HG02610 (cell line): Measurements from ENCODE around the gene UBD.

Source experiments
- ATAC-seq: cut with Tn5 transposase; IDR thresholded peaks from one replicate; pipeline ENCODE4 v1.9.1; 2021; ENCODE audit warnings: mild to moderate bottlenecking, moderate library complexity; ENCODE audit not compliant: unreplicated experiment

The UBD gene

GRCh38 chr6:29561606-29562181 is 2.2 kb upstream of the UBD start:
- ATAC-seq, result no peak

GRCh38 chr6:29561091-29561490 is 1.6 kb upstream of the UBD start:
- no peak for ATAC-seq

DNA sequence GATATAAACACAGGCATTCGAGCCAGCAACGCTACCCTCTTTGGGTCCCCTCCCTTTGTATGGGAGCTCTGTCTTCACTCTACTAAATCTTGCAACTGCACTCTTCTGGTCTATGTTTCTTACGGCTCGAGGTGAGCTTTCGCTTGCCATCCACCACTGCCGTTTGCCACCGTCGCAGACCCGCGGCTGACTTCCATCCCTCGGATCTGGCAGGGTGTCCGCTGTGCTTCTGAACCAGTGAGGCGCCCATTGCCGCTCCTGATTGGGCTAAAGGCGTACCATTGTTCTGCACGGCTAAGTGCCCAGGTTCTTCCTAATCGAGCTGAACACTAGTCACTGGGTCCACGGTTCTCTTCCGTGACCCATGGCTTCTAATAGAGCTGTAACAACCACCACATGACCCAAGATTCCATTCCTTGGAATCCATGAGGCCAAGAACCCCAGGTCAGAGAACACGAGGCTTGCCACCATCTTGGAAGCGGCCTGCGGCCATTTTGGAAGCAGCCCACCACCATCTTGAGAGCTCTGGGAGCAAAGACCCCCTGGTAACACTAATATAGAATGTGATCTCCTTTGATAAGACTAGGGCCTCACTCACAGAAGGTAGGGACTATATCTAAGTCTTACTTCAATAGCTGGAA is 973 bp downstream of the UBD start:
- ATAC-seq, result no peak

GRCh38 chr6:29557320-29557719 is 2.2 kb downstream of the UBD start:
- no peak for ATAC-seq

- ATAC-seq, result no peak
Observed at GRCh38 chr6:29554764-29555163, 4.8 kb downstream of the UBD start.

GRCh38 chr6:29553268-29554057 is 6.1 kb downstream of the UBD start:
- peak; percentile 28 for ATAC-seq

- ATAC-seq, result peak; percentile 84
Observed at GRCh38 chr6:29552512-29553051, 7.0 kb downstream of the UBD start.

DNA sequence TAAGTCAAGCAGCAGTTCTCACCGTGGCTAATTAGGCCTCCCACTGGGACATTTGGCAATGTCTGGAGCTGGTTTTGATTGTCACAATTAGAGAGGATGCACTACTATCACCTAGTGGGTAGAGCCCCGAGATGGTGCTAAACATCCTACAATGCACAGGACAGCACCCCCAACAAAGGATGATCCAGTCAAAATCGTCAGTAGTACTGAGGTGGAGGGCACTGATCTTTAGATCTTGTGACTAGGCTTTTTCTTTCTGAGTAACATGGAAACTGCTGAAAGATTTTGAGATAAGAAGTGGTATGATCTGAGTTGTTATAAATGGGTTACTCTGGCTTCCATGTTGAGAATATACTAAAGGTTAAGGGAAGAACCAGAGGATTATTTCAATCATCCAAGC is 12.0 kb downstream of the UBD start:
- no peak for ATAC-seq

DNA sequence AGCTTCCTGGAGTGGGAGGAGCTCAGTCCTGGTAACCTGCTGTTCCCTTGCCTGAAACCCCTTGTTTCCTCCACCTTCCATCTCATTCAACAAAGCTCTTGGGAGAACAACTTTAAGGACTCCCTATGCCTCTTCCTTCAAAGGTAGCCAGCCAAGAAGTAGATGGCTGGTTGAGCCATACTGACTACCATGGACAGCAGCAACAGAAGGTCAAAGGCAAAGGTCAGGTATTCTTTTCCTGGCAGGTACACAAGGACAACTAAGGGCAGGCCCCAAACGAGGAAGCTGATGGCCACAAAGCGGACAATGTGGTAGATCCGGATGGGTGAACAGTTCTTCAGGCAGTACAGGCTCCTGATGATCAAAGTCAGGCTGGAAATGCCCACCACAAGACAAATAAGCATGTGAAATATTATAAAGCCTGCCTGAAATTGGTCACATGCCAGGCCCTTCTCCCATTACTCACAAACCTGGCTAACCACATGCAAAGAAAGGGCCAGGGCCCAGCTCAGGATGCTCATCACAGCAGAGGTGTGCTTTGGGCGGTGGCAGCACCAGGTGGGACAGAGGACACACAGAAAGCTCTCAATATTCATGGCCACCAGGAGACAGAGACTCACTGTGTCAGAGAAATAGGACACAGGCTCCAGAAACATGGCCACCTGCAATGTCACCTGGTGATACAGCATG is 21.7 kb downstream of the UBD start:
- ATAC-seq, result no peak

DNA sequence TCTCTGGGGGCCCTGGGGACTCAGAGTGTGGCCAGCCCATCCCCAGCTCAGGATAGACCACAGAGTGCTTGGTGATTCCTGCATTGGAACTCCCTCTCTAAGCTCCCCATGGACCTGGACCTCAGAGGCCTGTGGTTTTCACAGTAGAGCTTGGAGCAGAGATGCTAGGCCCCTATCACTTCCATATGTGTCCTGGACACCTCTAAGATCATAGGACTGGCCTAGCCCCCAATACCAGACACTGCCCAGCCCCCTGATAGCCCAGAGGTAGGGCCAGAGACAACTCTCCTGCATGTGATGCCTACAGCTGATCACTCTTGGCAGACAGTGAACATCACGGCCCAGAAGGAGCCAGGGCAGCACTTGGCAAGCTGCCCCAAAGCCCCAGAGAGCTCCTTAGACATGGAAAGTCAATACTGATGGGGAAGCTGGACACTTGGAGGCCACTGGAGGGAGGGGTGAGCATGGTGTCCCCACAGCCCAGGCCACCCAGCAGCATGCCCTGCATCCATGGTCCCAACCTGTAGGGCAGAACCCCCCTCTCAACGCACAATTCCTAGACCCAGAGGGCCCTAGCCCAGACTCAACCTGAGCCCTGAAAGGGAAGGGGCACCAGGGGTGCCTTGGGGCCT is 27.1 kb downstream of the UBD start:
- ATAC-seq, result no peak

DNA sequence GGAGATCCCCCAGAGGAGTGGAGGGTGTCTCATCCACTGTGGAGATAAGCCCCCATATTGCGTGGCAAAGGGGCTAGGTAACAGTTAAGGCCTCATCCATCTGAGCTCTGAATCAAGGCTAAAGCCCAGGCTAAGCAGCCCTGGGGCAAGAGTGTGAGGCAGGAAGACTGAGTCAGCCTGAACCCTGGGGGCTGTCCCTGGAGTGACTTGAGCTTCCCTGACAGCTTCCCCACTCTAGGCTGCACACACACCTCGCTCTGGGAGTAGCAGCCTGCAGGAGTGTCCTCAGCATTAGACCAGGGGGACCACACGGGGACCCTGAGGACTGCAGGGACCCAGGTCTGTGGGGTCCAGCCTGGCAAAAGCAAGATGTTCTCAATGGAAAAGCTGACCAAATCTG is 27.9 kb downstream of the UBD start:
- peak; percentile 56 for ATAC-seq

GRCh38 chr6:29530671-29531310 is 28.7 kb downstream of the UBD start:
- no peak for ATAC-seq

GRCh38 chr6:29529956-29530355 is 29.6 kb downstream of the UBD start:
- no peak for ATAC-seq

DNA sequence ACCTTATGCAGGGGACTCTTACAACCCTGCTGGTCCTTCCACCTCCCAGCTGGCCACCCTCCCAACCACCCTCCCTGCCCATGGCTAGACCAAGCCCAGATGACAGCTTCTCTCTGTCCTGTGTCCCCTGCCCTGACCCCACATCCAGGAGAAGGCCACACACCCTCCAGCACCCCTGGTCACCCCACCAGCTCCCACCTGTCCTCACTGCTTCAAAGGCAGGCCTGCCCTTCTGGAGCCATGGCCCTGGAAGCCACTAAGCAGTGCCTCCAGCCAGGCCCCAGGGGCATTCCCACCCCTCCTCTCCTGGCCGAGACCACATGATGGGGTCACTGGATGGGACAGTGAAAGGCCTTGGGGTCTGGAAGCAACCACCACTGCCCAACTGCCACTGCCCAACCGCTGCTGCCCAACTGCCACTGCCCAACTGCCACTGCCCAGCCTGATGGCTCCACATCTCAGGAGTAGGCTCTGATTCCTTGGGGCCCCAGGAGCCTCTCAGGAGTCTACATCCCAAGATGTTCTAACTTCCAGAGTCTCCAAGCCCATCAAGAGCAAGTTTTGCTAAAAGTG is 30.5 kb downstream of the UBD start:
- ATAC-seq, result no peak

DNA sequence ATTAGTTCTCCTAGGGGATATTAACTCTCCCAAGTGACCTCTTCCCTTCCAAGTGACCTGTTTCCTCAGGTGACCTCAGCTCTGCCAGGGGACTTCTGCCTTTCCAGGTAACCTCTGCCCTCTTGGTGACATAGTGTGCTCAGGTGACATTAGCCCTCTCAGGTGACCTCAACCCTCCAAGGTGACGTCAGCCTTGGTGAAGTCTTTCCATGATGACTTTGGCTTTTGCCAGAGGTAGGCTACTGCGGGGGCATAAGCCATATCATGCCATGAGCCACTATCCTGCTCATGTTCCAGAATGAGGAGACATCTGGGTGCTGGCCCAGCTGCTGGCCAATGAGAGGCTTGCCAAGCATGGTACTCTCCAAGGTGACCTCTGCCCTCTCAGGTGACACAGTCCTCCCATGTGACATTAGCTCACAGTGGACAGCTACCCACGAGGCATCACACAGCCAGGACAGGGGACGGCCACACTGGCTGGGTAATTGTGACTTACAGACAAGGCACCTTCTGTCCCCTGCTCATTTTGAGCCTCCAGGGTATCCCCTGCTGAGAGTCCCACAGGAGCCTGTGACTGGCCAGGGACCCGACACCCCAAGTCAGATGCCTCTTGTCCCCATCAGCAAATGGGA is 31.1 kb downstream of the UBD start:
- no peak for ATAC-seq

DNA sequence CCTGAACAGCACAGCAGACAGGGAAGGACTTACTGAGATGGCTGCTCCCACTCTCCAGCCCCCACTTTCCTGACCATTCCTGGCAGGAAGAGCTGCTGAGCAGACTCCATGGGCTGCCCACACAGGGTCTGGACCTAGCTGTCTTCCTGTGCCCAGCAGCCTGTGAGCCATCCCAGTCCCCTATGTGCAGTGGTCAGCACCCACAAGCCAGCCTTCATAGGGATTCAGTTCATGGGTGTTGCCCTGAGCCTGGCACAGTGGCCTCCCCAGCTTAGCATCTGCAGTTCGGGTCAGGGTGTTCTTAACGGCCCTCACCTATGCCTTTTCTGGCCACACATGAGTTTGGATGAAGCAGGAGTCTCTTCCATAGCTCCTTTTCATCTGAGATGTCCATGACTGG is 32.0 kb downstream of the UBD start:
- ATAC-seq, result no peak

- no peak for ATAC-seq
Observed at GRCh38 chr6:29527126-29527525, 32.4 kb downstream of the UBD start.

DNA sequence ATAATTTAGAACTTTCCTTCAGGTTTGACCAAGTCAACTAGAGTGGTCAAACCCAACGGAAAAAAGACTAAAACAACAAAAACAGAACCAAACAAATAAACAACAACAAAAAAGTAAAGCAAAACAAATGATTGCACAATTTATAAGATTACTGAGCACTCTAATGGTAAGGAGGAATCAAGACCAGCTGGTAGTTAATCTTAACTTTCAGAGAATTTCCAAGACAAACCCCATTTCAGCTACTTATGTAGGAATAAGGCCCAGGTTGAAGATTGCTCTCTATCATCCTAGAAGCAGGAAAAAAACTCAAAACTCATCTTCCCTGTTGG is 34.3 kb downstream of the UBD start:
- ATAC-seq, result no peak

GRCh38 chr6:29524444-29525310 is 34.9 kb downstream of the UBD start:
- no peak for ATAC-seq
